ENCODE data around the gene CUL1.

CUL1 gene

GRCh38 chr7:148726385-148726784 is 27.7 kb downstream of the CUL1 start:
- H3K4me2 ChIP-seq (ENCODE audit: low read length): no peak overlapping the region
- no peaks in the 10 kb centered on the region for H3K9me2 ChIP-seq (ENCODE audit: low read depth, low read length)
- H3F3A ChIP-seq (ENCODE audit: insufficient read depth, low read length): no peaks in the 10 kb centered on the region
- no peaks in the 10 kb centered on the region for H3K9me3 ChIP-seq (ENCODE audit: low read length)
- TF ChIP-seq EZH2 (IDR thresholded peaks at IDR 0.05; ENCODE audit: borderline replicate concordance, low read length) (no peak), CTCF (IDR thresholded peaks at IDR 0.05; ENCODE audit: low read length) (no peak)
- H3K9ac ChIP-seq (ENCODE audit: low read length): no peak overlapping the region
- H3K27ac ChIP-seq (ENCODE audit: low read depth, low read length, poor library complexity, severe bottlenecking): no peak overlapping the region
- H2AFZ ChIP-seq (ENCODE audit: low read length): no peak overlapping the region
- no peaks in the 10 kb centered on the region for H3K27me3 ChIP-seq (ENCODE audit: insufficient read depth, low read length)
- peaks cover 40% of the 10 kb centered on the region for H3K4me1 ChIP-seq (ENCODE audit: insufficient read depth, low read length, severe bottlenecking)
- H3K36me3 ChIP-seq (ENCODE audit: insufficient read depth, low read length): peaks cover 16% of the 10 kb centered on the region
- peaks cover 17% of the 10 kb centered on the region for H4K20me1 ChIP-seq (ENCODE audit: insufficient read depth, low read length)
- peaks cover 85% of the 10 kb centered on the region for H3K79me2 ChIP-seq (ENCODE audit: insufficient read depth, low read length)
- no peak overlapping the region for H3K4me3 ChIP-seq (ENCODE audit: low read depth, low read length, poor library complexity, severe bottlenecking)

- Histone ChIP-seq H3K79me2 (ENCODE audit: insufficient read depth, low read length) (peaks cover 72% of the 10 kb centered on the region), H3K4me3 (ENCODE audit: low read depth, low read length, poor library complexity, severe bottlenecking) (no peak overlapping the region), H3K4me2 (ENCODE audit: low read length) (no peak overlapping the region), H4K20me1 (ENCODE audit: insufficient read depth, low read length) (peaks cover 14% of the 10 kb centered on the region), H3K36me3 (ENCODE audit: insufficient read depth, low read length) (peaks cover 29% of the 10 kb centered on the region), H3F3A (ENCODE audit: insufficient read depth, low read length) (no peaks in the 10 kb centered on the region), H3K9ac (ENCODE audit: low read length) (no peak overlapping the region), H3K27ac (ENCODE audit: low read depth, low read length, poor library complexity, severe bottlenecking) (no peak overlapping the region), H3K27me3 (ENCODE audit: insufficient read depth, low read length) (no peaks in the 10 kb centered on the region), H3K4me1 (ENCODE audit: insufficient read depth, low read length, severe bottlenecking) (peaks cover 37% of the 10 kb centered on the region), H3K9me2 (ENCODE audit: low read depth, low read length) (no peaks in the 10 kb centered on the region), H3K9me3 (ENCODE audit: low read length) (no peaks in the 10 kb centered on the region), H2AFZ (ENCODE audit: low read length) (no peak overlapping the region)
- TF ChIP-seq CTCF (IDR thresholded peaks at IDR 0.05; ENCODE audit: low read length) (no peak), EZH2 (IDR thresholded peaks at IDR 0.05; ENCODE audit: borderline replicate concordance, low read length) (no peak)
Measured at GRCh38 chr7:148727501-148728278, 29.0 kb downstream of the CUL1 start.

- no peak overlapping the region for H2AFZ ChIP-seq (ENCODE audit: low read length)
- H3K36me3 ChIP-seq (ENCODE audit: insufficient read depth, low read length): peaks cover 53% of the 10 kb centered on the region
- no peaks in the 10 kb centered on the region for H3K9me3 ChIP-seq (ENCODE audit: low read length)
- no peak overlapping the region for H3K4me2 ChIP-seq (ENCODE audit: low read length)
- peaks cover 8% of the 10 kb centered on the region for H4K20me1 ChIP-seq (ENCODE audit: insufficient read depth, low read length)
- H3K79me2 ChIP-seq (ENCODE audit: insufficient read depth, low read length): peaks cover 48% of the 10 kb centered on the region
- H3K27me3 ChIP-seq (ENCODE audit: insufficient read depth, low read length): no peaks in the 10 kb centered on the region
- H3K4me3 ChIP-seq (ENCODE audit: low read depth, low read length, poor library complexity, severe bottlenecking): no peak overlapping the region
- H3K9ac ChIP-seq (ENCODE audit: low read length): no peak overlapping the region
- H3K9me2 ChIP-seq (ENCODE audit: low read depth, low read length): no peaks in the 10 kb centered on the region
- H3K4me1 ChIP-seq (ENCODE audit: insufficient read depth, low read length, severe bottlenecking): peaks cover 17% of the 10 kb centered on the region
- TF ChIP-seq CTCF (IDR thresholded peaks at IDR 0.05; ENCODE audit: low read length) (no peak), EZH2 (IDR thresholded peaks at IDR 0.05; ENCODE audit: borderline replicate concordance, low read length) (no peak)
- H3K27ac ChIP-seq (ENCODE audit: low read depth, low read length, poor library complexity, severe bottlenecking): no peak overlapping the region
- H3F3A ChIP-seq (ENCODE audit: insufficient read depth, low read length): no peaks in the 10 kb centered on the region
Measured at GRCh38 chr7:148729984-148730733, 31.5 kb downstream of the CUL1 start.

Data from OCI-LY1 (cell line).